A549 (cell line): ENCODE data around the gene CCND2. TPM values are rescaled to one million over a fixed set of nuclear protein-coding genes. Genes with fewer than 3 reads are reported as not detected.

Source experiments
- ATAC-seq, 2 experiments: fragments of 200-7000 bp in 1 of 2; fragments of >200 bp in 1 of 2; cut with Nextera tagmentation in 1 of 2; cut with Tn5 transposase in 1 of 2; 3 replicates each; pipeline versions ENCODE4 v1.8.0 to v1.9.1; 2018 to 2020; ENCODE audit warnings: mild to moderate bottlenecking in 1 of 2, moderate library complexity in 1 of 2
- CTCF ChIA-PET: fragments of 300-600 bp; sonication (Branson Sonifier 250); formaldehyde crosslinking; extraction: SDS; loops from one replicate; lab custom pipeline; 2021; ENCODE audit warnings: antibody characterized with exemption, inconsistent platforms; lab: Yijun Ruan, JAX
- POLR2A ChIA-PET: fragments of 350-600 bp; formaldehyde crosslinking; extraction: SDS; loops from one replicate; lab custom pipeline; 2021; ENCODE audit warnings: antibody characterized with exemption, inconsistent platforms; lab: Yijun Ruan, JAX
- DNase-seq, 2 experiments: peaks; one replicate each; pipeline versions ENCODE4 v3.0.0 to v3.0.0-alpha.2; 2011 to 2016; ENCODE audit warnings: low read depth in 1 of 2, low spot score in 1 of 2
- FAIRE-seq: peaks from 2 replicates; lab custom pipeline; 2011; peaks lifted over from hg19 to GRCh38; lab: Jason Lieb, UNC
- H3K27ac ChIP-seq, 2 experiments: fragments of >200 bp; sonication (Bioruptor Twin); formaldehyde crosslinking; 3 replicates each; pipeline ENCODE4 v1.5.1; 2016 to 2017
- H3K4me1 ChIP-seq: fragments of >200 bp; sonication (Bioruptor Twin); formaldehyde crosslinking; 3 replicates; pipeline ENCODE4 v1.6.1; 2016
- H3K4me2 ChIP-seq: fragments of >200 bp; sonication (Bioruptor Twin); formaldehyde crosslinking; 3 replicates; pipeline ENCODE4 v1.6.1; 2016
- H3K4me3 ChIP-seq: fragments of >200 bp; sonication (Bioruptor Twin); formaldehyde crosslinking; 3 replicates; pipeline ENCODE4 v1.5.1; 2016
- H3K9me3 ChIP-seq: fragments of >200 bp; sonication (Bioruptor Twin); formaldehyde crosslinking; 3 replicates; pipeline ENCODE4 v1.6.1; 2016
- CBX2 ChIP-seq: fragments of 200-600 bp; sonication (generic); IDR thresholded peaks from 2 replicates; pipeline ENCODE4 v1.6.1; 2016; ENCODE audit warnings: low read depth, mild to moderate bottlenecking, borderline replicate concordance
- CHD2 ChIP-seq: fragments of 150-350 bp; IDR thresholded peaks from 2 replicates; pipeline ENCODE4 v1.6.1; 2014; ENCODE audit warnings: low read length; ENCODE audit not compliant: partially characterized antibody
- EHF ChIP-seq: fragments of 250-450 bp; sonication (Bioruptor Pico); IDR thresholded peaks from 2 replicates; pipeline ENCODE4 v1.5.0; 2020; ENCODE audit warnings: mild to moderate bottlenecking
- EP300 ChIP-seq, 2 experiments: fragments of >200 bp; sonication (Bioruptor Twin); formaldehyde crosslinking; IDR thresholded peaks; 2 replicates in 1 of 2; 3 replicates in 1 of 2; pipeline ENCODE4 v1.6.1; 2016 to 2017
- HDAC2 ChIP-seq: fragments of 200-600 bp; sonication (generic); IDR thresholded peaks from 2 replicates; pipeline ENCODE4 v1.6.1; 2016
- HEYL ChIP-seq: fragments of 250-450 bp; sonication (Bioruptor Pico); IDR thresholded peaks from 2 replicates; pipeline ENCODE4 v1.8.0; 2021; ENCODE audit warnings: mild to moderate bottlenecking, moderate library complexity
- HOXA7 ChIP-seq: fragments of 250-450 bp; sonication (Bioruptor Pico); IDR thresholded peaks from 2 replicates; pipeline ENCODE4 v1.5.0; 2020; ENCODE audit warnings: mild to moderate bottlenecking, moderate library complexity
- HOXB13 ChIP-seq: fragments of 250-450 bp; sonication (Bioruptor Pico); IDR thresholded peaks from 2 replicates; pipeline ENCODE4 v1.5.0; 2020; ENCODE audit warnings: low read depth, mild to moderate bottlenecking, moderate library complexity
- HOXB5 ChIP-seq: fragments of 250-450 bp; sonication (Bioruptor Pico); IDR thresholded peaks from 2 replicates; pipeline ENCODE4 v1.5.0; 2020; ENCODE audit warnings: mild to moderate bottlenecking, moderate library complexity
- JUN ChIP-seq, 2 experiments: fragments of >200 bp; sonication (Bioruptor Twin); formaldehyde crosslinking; IDR thresholded peaks; 2 replicates in 1 of 2; 3 replicates in 1 of 2; pipeline ENCODE4 v1.6.1; 2016 to 2017
- JUNB ChIP-seq: fragments of >200 bp; sonication (Bioruptor Twin); formaldehyde crosslinking; IDR thresholded peaks from 2 replicates; pipeline ENCODE4 v1.6.1; 2016
- KDM5A ChIP-seq: fragments of 200-600 bp; sonication (generic); IDR thresholded peaks from 2 replicates; pipeline ENCODE4 v1.6.1; 2016; ENCODE audit warnings: antibody characterized with exemption, mild to moderate bottlenecking
- MAFK ChIP-seq: fragments of 450-650 bp; IDR thresholded peaks from 2 replicates; pipeline ENCODE4 v1.6.1; 2014; ENCODE audit not compliant: partially characterized antibody
- MAZ ChIP-seq: fragments of 150-350 bp; IDR thresholded peaks from 2 replicates; pipeline ENCODE4 v1.6.1; 2014; ENCODE audit warnings: antibody characterized with exemption, low read depth, low read length, borderline replicate concordance
- MYC ChIP-seq: IDR thresholded peaks from 2 replicates; pipeline ENCODE4 v1.6.1; 2012; ENCODE audit warnings: mild to moderate bottlenecking, inconsistent platforms, low read length, improper control_type of control experiment, borderline replicate concordance
- NFE2L2 ChIP-seq: fragments of 150-350 bp; conservative IDR thresholded peaks from 2 replicates; pipeline ENCODE4 v1.6.1; 2014; ENCODE audit warnings: low read length
- NPAS2 ChIP-seq: fragments of 250-450 bp; sonication (Bioruptor Pico); IDR thresholded peaks from 2 replicates; pipeline ENCODE4 v1.8.0; 2022; ENCODE audit warnings: mild to moderate bottlenecking, moderate library complexity, borderline replicate concordance
- NR3C1 ChIP-seq: fragments of >200 bp; sonication (Bioruptor Twin); formaldehyde crosslinking; IDR thresholded peaks from 3 replicates; pipeline ENCODE4 v1.6.1; 2017
- PHF8 ChIP-seq: fragments of 200-600 bp; sonication (generic); IDR thresholded peaks from 2 replicates; pipeline ENCODE4 v1.6.1; 2016; ENCODE audit warnings: low read depth, mild to moderate bottlenecking, antibody characterized with exemption, moderate library complexity, borderline replicate concordance
- POLR2A ChIP-seq: IDR thresholded peaks from 2 replicates; pipeline ENCODE4 v1.6.1; 2012; ENCODE audit warnings: mild to moderate bottlenecking, low read length
- RAD21 ChIP-seq, 2 experiments: fragments of >200 bp in 1 of 2; sonication (Bioruptor Twin) in 1 of 2; formaldehyde crosslinking in 1 of 2; IDR thresholded peaks in 1 of 2; conservative IDR thresholded peaks in 1 of 2; 2 replicates in 1 of 2; 3 replicates in 1 of 2; pipeline ENCODE4 v1.6.1; 2012 to 2018; ENCODE audit warnings: inconsistent platforms in 1 of 2
- RFX5 ChIP-seq: fragments of 450-650 bp; IDR thresholded peaks from 2 replicates; pipeline ENCODE4 v1.7.1; 2014; ENCODE audit warnings: antibody characterized with exemption, mild to moderate bottlenecking, moderate library complexity
- RNF2 ChIP-seq: fragments of 200-600 bp; sonication (generic); IDR thresholded peaks from 2 replicates; pipeline ENCODE4 v1.6.1; 2016; ENCODE audit warnings: low read depth, mild to moderate bottlenecking, antibody characterized with exemption, moderate library complexity, borderline replicate concordance
- SREBF2 ChIP-seq: fragments of 450-650 bp; IDR thresholded peaks from 2 replicates; pipeline ENCODE4 v1.6.1; 2014; ENCODE audit warnings: mild to moderate bottlenecking, moderate library complexity
- ZFP36 ChIP-seq: fragments of 450-650 bp; IDR thresholded peaks from 2 replicates; pipeline ENCODE4 v1.6.1; 2014; ENCODE audit warnings: borderline replicate concordance; ENCODE audit not compliant: partially characterized antibody
- WGBS: methylation state at CpG from one replicate; pipeline ENCODE4 v1.1.6; 2017; ENCODE audit errors: missing lambda C conversion rate; 5-methylcytosine and 5-hydroxymethylcytosine counted together
- polyA plus RNA-seq, 4 experiments: library from polyadenylated mRNA; depleted of rRNA in 3 of 4; stranded (reverse); fragments of >200 nt; fragmentation: RNase III in 1 of 4; extraction: RNeasy Plus Mini Kit Qiagen cat#74134 plus additional on column Dnase treatment in 1 of 4; gene quantifications; 2 replicates in 3 of 4; 3 replicates in 1 of 4; pipeline ENCODE4 v1.2.3, GENCODE V29; 2011 to 2017
- TF ChIP-seq, protein P1 (sequence below): IDR thresholded peaks from 2 replicates; pipeline ENCODE4 v1.6.1; 2012; ENCODE audit warnings: low read depth, borderline replicate concordance
- TF ChIP-seq, protein P2 (sequence below): fragments of >200 bp; sonication (Bioruptor Twin); formaldehyde crosslinking; IDR thresholded peaks from 3 replicates; pipeline ENCODE4 v1.6.1; 2016
- TF ChIP-seq, protein P3 (sequence below): fragments of 250-450 bp; sonication (Bioruptor Pico); IDR thresholded peaks from 2 replicates; pipeline ENCODE4 v1.5.0; 2021; ENCODE audit warnings: mild to moderate bottlenecking, moderate library complexity, borderline replicate concordance
- TF ChIP-seq, protein P4 (sequence below): IDR thresholded peaks from 2 replicates; pipeline ENCODE4 v1.6.1; 2012
- TF ChIP-seq, protein P5 (sequence below): fragments of >200 bp; sonication (Bioruptor Twin); formaldehyde crosslinking; IDR thresholded peaks from 2 replicates; pipeline ENCODE4 v1.6.1; 2016

The CCND2 gene
- polyA plus RNA-seq, 2 of the 4 experiments (the other 2 are of a cell fraction), result 0.18 TPM; not detected in 1

DNA sequence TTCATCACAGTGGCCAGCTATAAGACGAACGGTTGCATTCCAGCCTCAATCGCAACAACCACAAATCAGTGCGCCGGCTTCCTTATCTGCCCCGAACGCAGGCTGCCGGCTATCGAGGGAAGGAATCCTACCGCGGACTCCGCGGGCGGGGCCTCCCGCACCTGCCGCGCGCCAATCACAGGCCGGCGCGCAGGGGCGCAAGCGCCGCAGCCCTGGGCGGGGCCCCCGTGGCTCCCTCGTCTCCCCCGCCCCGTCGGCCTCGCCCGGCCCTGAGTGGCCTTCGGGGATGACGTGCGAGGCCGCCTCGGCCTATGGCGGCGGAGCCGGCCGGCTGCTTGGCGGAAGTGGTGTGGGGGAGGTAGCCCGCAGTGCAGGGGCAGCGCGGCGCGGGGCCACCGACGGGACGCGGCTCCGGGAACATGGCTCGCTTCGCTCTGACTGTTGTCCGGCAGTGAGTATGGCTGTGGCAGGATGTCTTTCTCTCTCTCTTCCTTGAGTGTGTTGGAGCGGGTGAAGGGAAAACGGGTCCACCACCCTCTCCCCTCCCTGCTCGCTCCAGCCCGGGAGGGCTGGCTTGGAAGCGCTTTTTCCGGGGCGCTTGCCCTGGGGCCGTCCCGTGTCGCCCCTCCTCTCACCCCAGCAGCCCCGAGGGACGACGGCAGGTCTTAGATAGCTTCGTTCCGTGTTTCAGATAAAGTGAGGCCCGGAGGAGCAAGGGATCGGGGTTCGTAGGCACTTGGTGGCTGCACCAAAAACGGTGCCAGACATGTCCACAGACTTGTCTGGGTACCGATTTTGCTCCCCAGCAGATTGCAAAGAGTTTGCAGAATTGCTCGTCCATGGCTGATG is 47.5 kb downstream of the CCND2 start, which contains the start of gene TIGAR:
Gene TIGAR (plus strand): TSS at position 361 of the 849 bp plus-strand sequence. CDS start 59 bp downstream, at position 420.
- CTCF ChIA-PET, result interaction anchor here (1.6 to 1.9 kb wide), 2 partner anchors 14 to 44 kb away, joined by 3 to 9 read pairs; no protein-coding TSS in a partner anchor
- WGBS, result 2% methylated on average over 42 of the region's 76 CpGs
- POLR2A ChIA-PET, result interaction anchor here (1.1 to 1.3 kb wide), 2 partner anchors 13 to 44 kb away, joined by 3 to 6 read pairs; no protein-coding TSS in a partner anchor
- Histone ChIP-seq H3K9me3 (no peaks in the 10 kb centered on the region), H3K4me2 (peak within 1 kb of the TSS; percentile 99)
- TF ChIP-seq HOXB13 (CRISPR knock-in tag) (no peak), KDM5A (peak; percentile 25), HEYL (CRISPR knock-in tag) (no peak), POLR2A (peak; percentile 98), RAD21 (conservative IDR thresholded peaks at IDR 0.05 in 1 of 2, IDR thresholded peaks at IDR 0.05 in 1 of 2) (no peak), CHD2 (no peak), SREBF2 (no peak), MAFK (no peak), RNF2 (no peak), ZFP36 (no peak), RFX5 (peak; percentile 69; the same call in 1 of the 2 replicates), HOXB5 (CRISPR knock-in tag) (no peak), JUNB (no peak), NPAS2 (no peak), MAZ (0 out of 2 replicates have a peak, but pooled peaks have one; percentile 13), NR3C1 (no peak), JUN (IDR thresholded peaks at IDR 0.05) (peak; percentile 42 to 79; a peak in 3 of 5 replicates), PHF8 (peak; percentile 92), NFE2L2 (no peak), MYC (0 out of 2 replicates have a peak, but pooled peaks have one; percentile 3), EHF (CRISPR knock-in tag) (no peak), HOXA7 (no peak), CBX2 (no peak), HDAC2 (no peak), EP300 (IDR thresholded peaks at IDR 0.05) (no peak)
- TF ChIP-seq, protein P1, sequence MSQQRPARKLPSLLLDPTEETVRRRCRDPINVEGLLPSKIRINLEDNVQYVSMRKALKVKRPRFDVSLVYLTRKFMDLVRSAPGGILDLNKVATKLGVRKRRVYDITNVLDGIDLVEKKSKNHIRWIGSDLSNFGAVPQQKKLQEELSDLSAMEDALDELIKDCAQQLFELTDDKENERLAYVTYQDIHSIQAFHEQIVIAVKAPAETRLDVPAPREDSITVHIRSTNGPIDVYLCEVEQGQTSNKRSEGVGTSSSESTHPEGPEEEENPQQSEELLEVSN, result 0 out of 2 replicates have a peak, but pooled peaks have one; percentile 59
- TF ChIP-seq, protein P2, sequence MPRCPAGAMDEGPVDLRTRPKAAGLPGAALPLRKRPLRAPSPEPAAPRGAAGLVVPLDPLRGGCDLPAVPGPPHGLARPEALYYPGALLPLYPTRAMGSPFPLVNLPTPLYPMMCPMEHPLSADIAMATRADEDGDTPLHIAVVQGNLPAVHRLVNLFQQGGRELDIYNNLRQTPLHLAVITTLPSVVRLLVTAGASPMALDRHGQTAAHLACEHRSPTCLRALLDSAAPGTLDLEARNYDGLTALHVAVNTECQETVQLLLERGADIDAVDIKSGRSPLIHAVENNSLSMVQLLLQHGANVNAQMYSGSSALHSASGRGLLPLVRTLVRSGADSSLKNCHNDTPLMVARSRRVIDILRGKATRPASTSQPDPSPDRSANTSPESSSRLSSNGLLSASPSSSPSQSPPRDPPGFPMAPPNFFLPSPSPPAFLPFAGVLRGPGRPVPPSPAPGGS, result peak; percentile 79; the same call in 2 of the 3 replicates
- TF ChIP-seq, protein P3, sequence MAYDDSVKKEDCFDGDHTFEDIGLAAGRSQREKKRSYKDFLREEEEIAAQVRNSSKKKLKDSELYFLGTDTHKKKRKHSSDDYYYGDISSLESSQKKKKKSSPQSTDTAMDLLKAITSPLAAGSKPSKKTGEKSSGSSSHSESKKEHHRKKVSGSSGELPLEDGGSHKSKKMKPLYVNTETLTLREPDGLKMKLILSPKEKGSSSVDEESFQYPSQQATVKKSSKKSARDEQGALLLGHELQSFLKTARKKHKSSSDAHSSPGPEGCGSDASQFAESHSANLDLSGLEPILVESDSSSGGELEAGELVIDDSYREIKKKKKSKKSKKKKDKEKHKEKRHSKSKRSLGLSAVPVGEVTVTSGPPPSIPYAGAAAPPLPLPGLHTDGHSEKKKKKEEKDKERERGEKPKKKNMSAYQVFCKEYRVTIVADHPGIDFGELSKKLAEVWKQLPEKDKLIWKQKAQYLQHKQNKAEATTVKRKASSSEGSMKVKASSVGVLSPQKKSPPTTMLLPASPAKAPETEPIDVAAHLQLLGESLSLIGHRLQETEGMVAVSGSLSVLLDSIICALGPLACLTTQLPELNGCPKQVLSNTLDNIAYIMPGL, result no peak
- TF ChIP-seq, protein P4, sequence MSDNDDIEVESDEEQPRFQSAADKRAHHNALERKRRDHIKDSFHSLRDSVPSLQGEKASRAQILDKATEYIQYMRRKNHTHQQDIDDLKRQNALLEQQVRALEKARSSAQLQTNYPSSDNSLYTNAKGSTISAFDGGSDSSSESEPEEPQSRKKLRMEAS, result peak; percentile 71; the same call in 1 of the 2 replicates
- TF ChIP-seq, protein P5, sequence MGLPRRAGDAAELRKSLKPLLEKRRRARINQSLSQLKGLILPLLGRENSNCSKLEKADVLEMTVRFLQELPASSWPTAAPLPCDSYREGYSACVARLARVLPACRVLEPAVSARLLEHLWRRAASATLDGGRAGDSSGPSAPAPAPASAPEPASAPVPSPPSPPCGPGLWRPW, result no peak
- TF ChIP-seq, all 56 proteins: peak for 10
- Histone ChIP-seq H3K4me3 (peak within 1 kb of the TSS; percentile 80), H3K4me1 (peaks cover 13% of the 10 kb centered on the region), H3K27ac (peak within 1 kb of the TSS; percentile 93 to 95)
- peak; percentile 99 for ATAC-seq
- FAIRE-seq, result no peak
- peak; percentile 92 to 95 for DNase-seq
